ENCODE results near the gene ARMC6.

ARMC6 gene

GRCh38 chr19:19071897-19072296, 38.5 kb downstream of the ARMC6 start:
- TF ChIP-seq CTCF (IDR thresholded peaks at IDR 0.05) = no peak

GRCh38 chr19:19074196-19074882, 40.9 kb downstream of the ARMC6 start:
- TF ChIP-seq CTCF (IDR thresholded peaks at IDR 0.05) = no peak

- no peak for TF ChIP-seq CTCF (IDR thresholded peaks at IDR 0.05)
Observed at GRCh38 chr19:19075126-19075525, 41.7 kb downstream of the ARMC6 start.

- no peak for TF ChIP-seq CTCF (IDR thresholded peaks at IDR 0.05)
Observed at GRCh38 chr19:19076476-19076875, 43.1 kb downstream of the ARMC6 start.

GRCh38 chr19:19077103-19077502, 43.7 kb downstream of the ARMC6 start:
- TF ChIP-seq CTCF (IDR thresholded peaks at IDR 0.05) = no peak

- TF ChIP-seq CTCF (IDR thresholded peaks at IDR 0.05) = no peak
Observed at GRCh38 chr19:19078801-19079200, 45.4 kb downstream of the ARMC6 start.

GRCh38 chr19:19079571-19079970, 46.2 kb downstream of the ARMC6 start:
- no peak for TF ChIP-seq CTCF (IDR thresholded peaks at IDR 0.05)

GRCh38 chr19:19081642-19082151, 48.3 kb downstream of the ARMC6 start:
- no peak for TF ChIP-seq CTCF (IDR thresholded peaks at IDR 0.05)

All from LNCAP (cell line).